H9 (cell line): ENCODE measurements around the gene IL6ST. TPM values are rescaled to one million over a fixed set of nuclear protein-coding genes. Genes with fewer than 3 reads are reported as not detected.

Source experiments
- DNase-seq: peaks from one replicate; pipeline ENCODE4 v3.0.0-alpha.2; 2017
- H2AFZ ChIP-seq: one replicate; pipeline ENCODE4 v1.6.1; 2013; ENCODE audit warnings: mild to moderate bottlenecking, low read length, control low read depth, moderate library complexity
- H2AK5ac ChIP-seq: 2 replicates; pipeline ENCODE4 v1.6.1; 2013; ENCODE audit warnings: low read length, control low read depth, mixed read lengths; ENCODE audit not compliant: insufficient read length
- H2BK120ac ChIP-seq: one replicate; pipeline ENCODE4 v1.6.1; 2013; ENCODE audit warnings: low read depth, mild to moderate bottlenecking, low read length, control low read depth, inconsistent platforms; ENCODE audit not compliant: poor library complexity, severe bottlenecking
- H2BK12ac ChIP-seq: 2 replicates; pipeline ENCODE4 v1.6.1; 2013; ENCODE audit warnings: low read length, control low read depth, mixed read lengths, low read depth; ENCODE audit not compliant: insufficient read length
- H2BK15ac ChIP-seq: 2 replicates; pipeline ENCODE4 v1.6.1; 2013; ENCODE audit warnings: low read depth, low read length, control low read depth
- H2BK20ac ChIP-seq: one replicate; pipeline ENCODE4 v1.6.1; 2013; ENCODE audit warnings: low read depth, mild to moderate bottlenecking, low read length, control low read depth, inconsistent platforms; ENCODE audit not compliant: poor library complexity, severe bottlenecking
- H2BK5ac ChIP-seq: 2 replicates; pipeline ENCODE4 v1.6.1; 2013; ENCODE audit warnings: low read length, control low read depth, mixed read lengths; ENCODE audit not compliant: insufficient read length
- H3K14ac ChIP-seq: 2 replicates; pipeline ENCODE4 v1.6.1; 2013; ENCODE audit warnings: low read length, control low read depth; ENCODE audit not compliant: insufficient read depth
- H3K18ac ChIP-seq: 2 replicates; pipeline ENCODE4 v1.6.1; 2013; ENCODE audit warnings: low read depth, mild to moderate bottlenecking, mixed read lengths, low read length, control low read depth; ENCODE audit not compliant: insufficient read length
- H3K23ac ChIP-seq: 2 replicates; pipeline ENCODE4 v1.6.1; 2013; ENCODE audit warnings: low read length, control low read depth, mixed read lengths, low read depth; ENCODE audit not compliant: insufficient read length
- H3K23me2 ChIP-seq: 2 replicates; pipeline ENCODE4 v1.6.1; 2013; ENCODE audit warnings: low read depth, mild to moderate bottlenecking, mixed read lengths, low read length, control low read depth; ENCODE audit not compliant: insufficient read length, poor library complexity, severe bottlenecking
- H3K27ac ChIP-seq: 2 replicates; pipeline ENCODE4 v1.5.1; 2013; ENCODE audit warnings: low read length, control low read depth, mixed read lengths, low read depth; ENCODE audit not compliant: insufficient read length
- H3K27me3 ChIP-seq: 2 replicates; pipeline ENCODE4 v1.6.1; 2013; ENCODE audit warnings: low read length, control low read depth, inconsistent platforms; ENCODE audit not compliant: insufficient read depth
- H3K4ac ChIP-seq: 2 replicates; pipeline ENCODE4 v1.6.1; 2013; ENCODE audit warnings: low read depth, mild to moderate bottlenecking, control low read depth, inconsistent platforms, low read length, moderate library complexity
- H3K4me1 ChIP-seq: 2 replicates; pipeline ENCODE4 v1.6.1; 2013; ENCODE audit warnings: low read length, control low read depth, inconsistent platforms; ENCODE audit not compliant: insufficient read depth
- H3K4me2 ChIP-seq: 2 replicates; pipeline ENCODE4 v1.6.1; 2013; ENCODE audit warnings: low read length, control low read depth, mixed read lengths; ENCODE audit not compliant: insufficient read length, insufficient read depth
- H3K56ac ChIP-seq: 2 replicates; pipeline ENCODE4 v1.6.1; 2013; ENCODE audit warnings: low read depth, mild to moderate bottlenecking, mixed read lengths, low read length, control low read depth; ENCODE audit not compliant: insufficient read length
- H3K79me1 ChIP-seq: 2 replicates; pipeline ENCODE4 v1.6.1; 2013; ENCODE audit warnings: low read depth, mild to moderate bottlenecking, moderate library complexity, low read length, control low read depth, inconsistent platforms; ENCODE audit not compliant: insufficient read depth, poor library complexity, severe bottlenecking
- H3K79me2 ChIP-seq: 2 replicates; pipeline ENCODE4 v1.6.1; 2013; ENCODE audit warnings: low read length, control low read depth, inconsistent platforms; ENCODE audit not compliant: insufficient read depth
- H3K9ac ChIP-seq: 2 replicates; pipeline ENCODE4 v1.6.1; 2013; ENCODE audit warnings: low read length, control low read depth, mixed read lengths; ENCODE audit not compliant: insufficient read length; ENCODE audit errors: extremely low read depth
- H3K9me3 ChIP-seq: one replicate; pipeline ENCODE4 v1.6.1; 2013; ENCODE audit warnings: low read depth, low read length, inconsistent platforms; ENCODE audit not compliant: control insufficient read depth
- H3T11ph ChIP-seq: one replicate; pipeline ENCODE4 v1.6.1; 2013; ENCODE audit warnings: mild to moderate bottlenecking, low read length, control low read depth, inconsistent platforms
- H4K20me1 ChIP-seq: one replicate; pipeline ENCODE4 v1.6.1; 2013; ENCODE audit not compliant: control insufficient read depth, insufficient read length, insufficient read depth
- H4K5ac ChIP-seq: 2 replicates; pipeline ENCODE4 v1.6.1; 2013; ENCODE audit warnings: low read depth, mild to moderate bottlenecking, mixed read lengths, low read length, control low read depth; ENCODE audit not compliant: insufficient read length
- H4K8ac ChIP-seq: replicated peaks from 2 replicates; pipeline ENCODE4 v1.6.1; 2013; ENCODE audit warnings: low read length, control low read depth, mixed read lengths, low read depth; ENCODE audit not compliant: insufficient read length
- H4K91ac ChIP-seq: 2 replicates; pipeline ENCODE4 v1.6.1; 2013; ENCODE audit warnings: low read depth, mild to moderate bottlenecking, moderate library complexity, mixed read lengths, low read length, control low read depth; ENCODE audit not compliant: insufficient read length
- H3K27ac Mint-ChIP-seq, 3 experiments: 2 replicates in 2 of 3; 3 replicates in 1 of 3; pipeline ENCODE4 v1.8.0; 2020 to 2021; ENCODE audit warnings: mixed read lengths in 3 of 3, mild to moderate bottlenecking in 1 of 3, moderate library complexity in 1 of 3
- H3K27me3 Mint-ChIP-seq: 2 replicates; pipeline ENCODE4 v1.8.0; 2021; ENCODE audit warnings: low read depth, mild to moderate bottlenecking, moderate library complexity, mixed read lengths
- H3K36me3 Mint-ChIP-seq, 3 experiments: 2 replicates in 2 of 3; 3 replicates in 1 of 3; pipeline ENCODE4 v1.8.0; 2020 to 2021; ENCODE audit warnings: low read depth in 3 of 3, mixed read lengths in 3 of 3; ENCODE audit not compliant: insufficient read depth in 1 of 3
- H3K4me1 Mint-ChIP-seq, 2 experiments: 2 replicates each; pipeline ENCODE4 v1.8.0; 2020; ENCODE audit warnings: mixed read lengths in 2 of 2
- H3K4me3 Mint-ChIP-seq, 2 experiments: 2 replicates in 1 of 2; 3 replicates in 1 of 2; pipeline ENCODE4 v1.8.0; 2020 to 2021; ENCODE audit warnings: mild to moderate bottlenecking in 2 of 2, mixed read lengths in 2 of 2, moderate library complexity in 1 of 2
- H3K9me3 Mint-ChIP-seq, 2 experiments: 2 replicates in 1 of 2; 3 replicates in 1 of 2; pipeline ENCODE4 v1.8.0; 2020; ENCODE audit warnings: mild to moderate bottlenecking in 2 of 2, mixed read lengths in 2 of 2, moderate library complexity in 1 of 2
- WGBS: extraction: QIAGEN DNeasy Blood & Tissue Kit; methylation state at CpG from one replicate; pipeline ENCODE4 v1.1.7; 2013; ENCODE audit warnings: missing lambda C conversion rate, low lambda C conversion rate, mixed read lengths; ENCODE audit not compliant: insufficient read length; ENCODE audit errors: extremely low coverage; 5-methylcytosine and 5-hydroxymethylcytosine counted together
- total RNA-seq: library from RNA; stranded (reverse); gene quantifications from 2 replicates; pipeline ENCODE4 v1.2.1, GENCODE V29; 2021
- TF ChIP-seq, protein P1 (sequence below): fragments of 200-600 bp; sonication (generic); conservative IDR thresholded peaks from 3 replicates; pipeline ENCODE4 v1.8.0; 2021; ENCODE audit warnings: antibody characterized with exemption, mild to moderate bottlenecking

Gene IL6ST
- total RNA-seq, 1 experiment from 2014 or later: 11.1 TPM

- no peaks in the 10 kb centered on the region for H3K23me2 ChIP-seq
- peaks cover 0 to 8% of the 10 kb centered on the region in 2 experiments; a peak in 3 of 5 replicates for H3K9me3 Mint-ChIP-seq
- H2BK15ac ChIP-seq: no peak overlapping the region
- H2AK5ac ChIP-seq: no peak overlapping the region
- peaks cover 0 to 4% (median 0%) of the 10 kb centered on the region in 3 experiments; a peak in 2 of 7 replicates for H3K36me3 Mint-ChIP-seq
- no peak overlapping the region for H2AFZ ChIP-seq
- no peak overlapping the region for H4K91ac ChIP-seq
- H4K8ac ChIP-seq: no peak overlapping the region
- no peak overlapping the region for H2BK5ac ChIP-seq
- H3K27ac ChIP-seq: no peak overlapping the region
- no peaks in the 10 kb centered on the region for H3K79me2 ChIP-seq
- no peaks in the 10 kb centered on the region for H3K4me1 Mint-ChIP-seq
- H3K4me3 Mint-ChIP-seq: no peak overlapping the region
- no peak overlapping the region for H3K23ac ChIP-seq
- peak overlapping the region in 1 of 3 experiments; percentile 11; a peak in 1 of 7 replicates for H3K27ac Mint-ChIP-seq
- H3K27me3 Mint-ChIP-seq: no peaks in the 10 kb centered on the region
- TF ChIP-seq, protein P1, sequence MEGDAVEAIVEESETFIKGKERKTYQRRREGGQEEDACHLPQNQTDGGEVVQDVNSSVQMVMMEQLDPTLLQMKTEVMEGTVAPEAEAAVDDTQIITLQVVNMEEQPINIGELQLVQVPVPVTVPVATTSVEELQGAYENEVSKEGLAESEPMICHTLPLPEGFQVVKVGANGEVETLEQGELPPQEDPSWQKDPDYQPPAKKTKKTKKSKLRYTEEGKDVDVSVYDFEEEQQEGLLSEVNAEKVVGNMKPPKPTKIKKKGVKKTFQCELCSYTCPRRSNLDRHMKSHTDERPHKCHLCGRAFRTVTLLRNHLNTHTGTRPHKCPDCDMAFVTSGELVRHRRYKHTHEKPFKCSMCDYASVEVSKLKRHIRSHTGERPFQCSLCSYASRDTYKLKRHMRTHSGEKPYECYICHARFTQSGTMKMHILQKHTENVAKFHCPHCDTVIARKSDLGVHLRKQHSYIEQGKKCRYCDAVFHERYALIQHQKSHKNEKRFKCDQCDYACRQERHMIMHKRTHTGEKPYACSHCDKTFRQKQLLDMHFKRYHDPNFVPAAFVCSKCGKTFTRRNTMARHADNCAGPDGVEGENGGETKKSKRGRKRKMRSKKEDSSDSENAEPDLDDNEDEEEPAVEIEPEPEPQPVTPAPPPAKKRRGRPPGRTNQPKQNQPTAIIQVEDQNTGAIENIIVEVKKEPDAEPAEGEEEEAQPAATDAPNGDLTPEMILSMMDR: no peak
- H4K20me1 ChIP-seq: no peaks in the 10 kb centered on the region
- no peak overlapping the region for H3K56ac ChIP-seq
- no peaks in the 10 kb centered on the region for H3K79me1 ChIP-seq
- no peak overlapping the region for H3K4me2 ChIP-seq
- no peak overlapping the region for H3T11ph ChIP-seq
- H3K4ac ChIP-seq: no peak overlapping the region
- H3K9ac ChIP-seq: no peak overlapping the region
- DNase-seq: no peak
- H4K5ac ChIP-seq: no peak overlapping the region
- H2BK20ac ChIP-seq: no peak overlapping the region
- H3K9me3 ChIP-seq: no peaks in the 10 kb centered on the region
- no peak overlapping the region for H2BK12ac ChIP-seq
- H2BK120ac ChIP-seq: no peak overlapping the region
- no CpG with 5 or more reads among the region's 2 CpGs for WGBS
- no peak overlapping the region for H3K18ac ChIP-seq
- H3K27me3 ChIP-seq: no peaks in the 10 kb centered on the region
- no peak overlapping the region for H3K14ac ChIP-seq
- H3K4me1 ChIP-seq: no peaks in the 10 kb centered on the region
Measured at GRCh38 chr5:56006094-56006493, 11.3 kb upstream of the IL6ST start.
